Measurements from ENCODE around the gene HAVCR1. TPM values are rescaled to one million over a fixed set of nuclear protein-coding genes. Genes with fewer than 3 reads are reported as not detected.
"Not testable (repeated sequence)": the region's sequence is repeated elsewhere in the genome, so short reads cannot be mapped to it uniquely, and the experiment has no call there.

Gene HAVCR1
- total and polyA plus RNA-seq, 2 experiments from 2014 or later, result not detected

DNA sequence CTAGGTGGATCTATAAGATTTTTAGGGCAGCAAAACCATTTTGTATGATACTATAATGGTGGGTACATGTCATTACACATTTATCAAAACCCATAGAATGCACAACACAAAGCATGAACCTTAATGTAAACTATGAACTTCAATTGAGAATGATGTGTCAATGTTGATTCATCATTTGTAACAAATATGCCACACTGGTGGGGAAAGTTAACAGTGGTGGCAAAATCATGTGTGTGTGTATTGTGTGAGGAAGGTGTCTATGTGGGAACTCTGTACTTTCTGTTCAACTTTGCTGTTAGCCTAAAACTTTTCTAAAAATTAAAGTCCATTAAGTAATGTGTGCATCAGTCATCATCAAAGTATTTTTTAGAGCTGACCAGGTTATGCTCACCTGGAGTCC is 38.9 kb downstream of the HAVCR1 start:
- Histone ChIP-seq H4K20me1 (replicated peaks; ENCODE audit: insufficient read depth) (no peaks in the 10 kb centered on the region), H3K4me3 (no peak overlapping the region), H3K27me3 (ENCODE audit: insufficient read depth) (no peaks in the 10 kb centered on the region), H3K36me3 (ENCODE audit: insufficient read depth) (peaks cover 10% of the 10 kb centered on the region; the same call in 1 of the 2 replicates), H3K79me2 (replicated peaks; ENCODE audit: insufficient read depth) (no peaks in the 10 kb centered on the region), H3F3A (replicated peaks; ENCODE audit: low read depth) (no peaks in the 10 kb centered on the region), H3K4me1 (ENCODE audit: insufficient read depth) (no peaks in the 10 kb centered on the region), H3K4me2 (no peak overlapping the region), H3K27ac (ENCODE audit: low read depth) (no peak overlapping the region), H3K9me2 (ENCODE audit: insufficient read depth) (no peaks in the 10 kb centered on the region), H2AFZ (no peak overlapping the region)
- DNase-seq (ENCODE audit: low spot score), result no peak
- no peaks in the 10 kb centered on the region for H3K27me3 Mint-ChIP-seq (ENCODE audit: insufficient read depth, low read depth, poor library complexity)
- TF ChIP-seq POLR2AphosphoS5 (IDR thresholded peaks at IDR 0.05; ENCODE audit: low read depth) (no peak), EZH2phosphoT487 (IDR thresholded peaks at IDR 0.05; ENCODE audit: unreplicated experiment) (no peak), JUNB (IDR thresholded peaks at IDR 0.05; ENCODE audit: unreplicated experiment) (no peak), ZNF331 (CRISPR knock-in tag; IDR thresholded peaks at IDR 0.05; ENCODE audit: low read depth) (no peak), STAT1 (IDR thresholded peaks at IDR 0.05; ENCODE audit: unreplicated experiment) (no peak), ETS1 (IDR thresholded peaks at IDR 0.05) (no peak)
- TF ChIP-seq, protein P1, sequence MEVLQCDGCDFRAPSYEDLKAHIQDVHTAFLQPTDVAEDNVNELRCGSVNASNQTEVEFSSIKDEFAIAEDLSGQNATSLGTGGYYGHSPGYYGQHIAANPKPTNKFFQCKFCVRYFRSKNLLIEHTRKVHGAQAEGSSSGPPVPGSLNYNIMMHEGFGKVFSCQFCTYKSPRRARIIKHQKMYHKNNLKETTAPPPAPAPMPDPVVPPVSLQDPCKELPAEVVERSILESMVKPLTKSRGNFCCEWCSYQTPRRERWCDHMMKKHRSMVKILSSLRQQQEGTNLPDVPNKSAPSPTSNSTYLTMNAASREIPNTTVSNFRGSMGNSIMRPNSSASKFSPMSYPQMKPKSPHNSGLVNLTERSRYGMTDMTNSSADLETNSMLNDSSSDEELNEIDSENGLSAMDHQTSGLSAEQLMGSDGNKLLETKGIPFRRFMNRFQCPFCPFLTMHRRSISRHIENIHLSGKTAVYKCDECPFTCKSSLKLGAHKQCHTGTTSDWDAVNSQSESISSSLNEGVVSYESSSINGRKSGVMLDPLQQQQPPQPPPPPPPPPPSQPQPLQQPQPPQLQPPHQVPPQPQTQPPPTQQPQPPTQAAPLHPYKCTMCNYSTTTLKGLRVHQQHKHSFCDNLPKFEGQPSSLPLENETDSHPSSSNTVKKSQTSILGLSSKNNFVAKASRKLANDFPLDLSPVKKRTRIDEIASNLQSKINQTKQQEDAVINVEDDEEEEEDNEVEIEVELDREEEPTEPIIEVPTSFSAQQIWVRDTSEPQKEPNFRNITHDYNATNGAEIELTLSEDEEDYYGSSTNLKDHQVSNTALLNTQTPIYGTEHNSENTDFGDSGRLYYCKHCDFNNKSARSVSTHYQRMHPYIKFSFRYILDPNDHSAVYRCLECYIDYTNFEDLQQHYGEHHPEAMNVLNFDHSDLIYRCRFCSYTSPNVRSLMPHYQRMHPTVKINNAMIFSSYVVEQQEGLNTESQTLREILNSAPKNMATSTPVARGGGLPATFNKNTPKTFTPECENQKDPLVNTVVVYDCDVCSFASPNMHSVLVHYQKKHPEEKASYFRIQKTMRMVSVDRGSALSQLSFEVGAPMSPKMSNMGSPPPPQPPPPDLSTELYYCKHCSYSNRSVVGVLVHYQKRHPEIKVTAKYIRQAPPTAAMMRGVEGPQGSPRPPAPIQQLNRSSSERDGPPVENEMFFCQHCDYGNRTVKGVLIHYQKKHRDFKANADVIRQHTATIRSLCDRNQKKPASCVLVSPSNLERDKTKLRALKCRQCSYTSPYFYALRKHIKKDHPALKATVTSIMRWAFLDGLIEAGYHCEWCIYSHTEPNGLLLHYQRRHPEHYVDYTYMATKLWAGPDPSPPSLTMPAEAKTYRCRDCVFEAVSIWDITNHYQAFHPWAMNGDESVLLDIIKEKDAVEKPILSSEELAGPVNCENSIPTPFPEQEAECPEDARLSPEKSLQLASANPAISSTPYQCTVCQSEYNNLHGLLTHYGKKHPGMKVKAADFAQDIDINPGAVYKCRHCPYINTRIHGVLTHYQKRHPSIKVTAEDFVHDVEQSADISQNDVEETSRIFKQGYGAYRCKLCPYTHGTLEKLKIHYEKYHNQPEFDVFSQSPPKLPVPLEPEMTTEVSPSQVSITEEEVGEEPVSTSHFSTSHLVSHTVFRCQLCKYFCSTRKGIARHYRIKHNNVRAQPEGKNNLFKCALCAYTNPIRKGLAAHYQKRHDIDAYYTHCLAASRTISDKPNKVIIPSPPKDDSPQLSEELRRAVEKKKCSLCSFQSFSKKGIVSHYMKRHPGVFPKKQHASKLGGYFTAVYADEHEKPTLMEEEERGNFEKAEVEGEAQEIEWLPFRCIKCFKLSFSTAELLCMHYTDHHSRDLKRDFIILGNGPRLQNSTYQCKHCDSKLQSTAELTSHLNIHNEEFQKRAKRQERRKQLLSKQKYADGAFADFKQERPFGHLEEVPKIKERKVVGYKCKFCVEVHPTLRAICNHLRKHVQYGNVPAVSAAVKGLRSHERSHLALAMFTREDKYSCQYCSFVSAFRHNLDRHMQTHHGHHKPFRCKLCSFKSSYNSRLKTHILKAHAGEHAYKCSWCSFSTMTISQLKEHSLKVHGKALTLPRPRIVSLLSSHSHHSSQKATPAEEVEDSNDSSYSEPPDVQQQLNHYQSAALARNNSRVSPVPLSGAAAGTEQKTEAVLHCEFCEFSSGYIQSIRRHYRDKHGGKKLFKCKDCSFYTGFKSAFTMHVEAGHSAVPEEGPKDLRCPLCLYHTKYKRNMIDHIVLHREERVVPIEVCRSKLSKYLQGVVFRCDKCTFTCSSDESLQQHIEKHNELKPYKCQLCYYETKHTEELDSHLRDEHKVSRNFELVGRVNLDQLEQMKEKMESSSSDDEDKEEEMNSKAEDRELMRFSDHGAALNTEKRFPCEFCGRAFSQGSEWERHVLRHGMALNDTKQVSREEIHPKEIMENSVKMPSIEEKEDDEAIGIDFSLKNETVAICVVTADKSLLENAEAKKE (CRISPR knock-in tag; IDR thresholded peaks at IDR 0.05), result no peak
- H3K36me3 Mint-ChIP-seq (ENCODE audit: low read depth), result peaks cover 14% of the 10 kb centered on the region; the same call in 2 of the 3 replicates
- H3K4me1 Mint-ChIP-seq, result no peaks in the 10 kb centered on the region
- no peak overlapping the region for H3K27ac Mint-ChIP-seq
- ATAC-seq, result no peak
- H3K4me3 Mint-ChIP-seq, result no peak overlapping the region
- H3K9me3 Mint-ChIP-seq, result peaks cover 29% of the 10 kb centered on the region

DNA sequence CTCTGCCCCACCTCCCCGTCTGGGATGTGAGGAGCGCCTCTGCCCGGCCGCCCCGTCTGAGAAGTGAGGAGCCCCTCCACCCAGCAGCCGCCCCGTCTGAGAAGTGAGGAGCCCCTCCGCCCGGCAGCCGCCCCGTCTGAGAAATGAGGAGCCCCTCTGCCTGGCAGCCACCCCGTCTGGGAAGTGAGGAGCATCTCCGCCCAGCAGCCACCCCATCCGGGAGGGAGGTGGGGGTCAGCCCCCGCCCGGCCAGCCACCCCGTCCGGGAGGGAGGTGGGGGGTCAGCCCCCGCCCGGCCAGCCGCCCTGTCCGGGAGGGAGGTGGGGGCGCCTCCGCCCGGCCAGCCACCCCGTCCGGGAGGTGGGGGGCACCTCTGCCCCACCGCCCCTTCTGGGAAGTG is 44.8 kb downstream of the HAVCR1 start:
- H3K27me3 Mint-ChIP-seq (ENCODE audit: insufficient read depth, low read depth, poor library complexity); H3F3A ChIP-seq (replicated peaks; ENCODE audit: low read depth); H3K4me3 ChIP-seq; H3K4me1 Mint-ChIP-seq; H3K79me2 ChIP-seq (replicated peaks; ENCODE audit: insufficient read depth); H3K27ac Mint-ChIP-seq; H3K4me3 Mint-ChIP-seq; H3K36me3 ChIP-seq (ENCODE audit: insufficient read depth); DNase-seq (ENCODE audit: low spot score); H3K27ac ChIP-seq (ENCODE audit: low read depth); H2AFZ ChIP-seq; H4K20me1 ChIP-seq (replicated peaks; ENCODE audit: insufficient read depth); ATAC-seq; H3K4me2 ChIP-seq; H3K4me1 ChIP-seq (ENCODE audit: insufficient read depth); H3K9me2 ChIP-seq (ENCODE audit: insufficient read depth); H3K27me3 ChIP-seq (ENCODE audit: insufficient read depth): not testable (repeated sequence)
- peaks cover 58% of the 10 kb centered on the region for H3K9me3 Mint-ChIP-seq
- H3K36me3 Mint-ChIP-seq (ENCODE audit: low read depth), result peaks cover 36% of the 10 kb centered on the region; the same call in 2 of the 3 replicates
